ENCODE data around the gene HSPA12B. TPM values are rescaled to one million over a fixed set of nuclear protein-coding genes. Genes with fewer than 3 reads are reported as not detected.

Gene HSPA12B
- total and polyA plus RNA-seq, 8 donors = 14.6 to 31.8 (median 22.9) TPM

DNA sequence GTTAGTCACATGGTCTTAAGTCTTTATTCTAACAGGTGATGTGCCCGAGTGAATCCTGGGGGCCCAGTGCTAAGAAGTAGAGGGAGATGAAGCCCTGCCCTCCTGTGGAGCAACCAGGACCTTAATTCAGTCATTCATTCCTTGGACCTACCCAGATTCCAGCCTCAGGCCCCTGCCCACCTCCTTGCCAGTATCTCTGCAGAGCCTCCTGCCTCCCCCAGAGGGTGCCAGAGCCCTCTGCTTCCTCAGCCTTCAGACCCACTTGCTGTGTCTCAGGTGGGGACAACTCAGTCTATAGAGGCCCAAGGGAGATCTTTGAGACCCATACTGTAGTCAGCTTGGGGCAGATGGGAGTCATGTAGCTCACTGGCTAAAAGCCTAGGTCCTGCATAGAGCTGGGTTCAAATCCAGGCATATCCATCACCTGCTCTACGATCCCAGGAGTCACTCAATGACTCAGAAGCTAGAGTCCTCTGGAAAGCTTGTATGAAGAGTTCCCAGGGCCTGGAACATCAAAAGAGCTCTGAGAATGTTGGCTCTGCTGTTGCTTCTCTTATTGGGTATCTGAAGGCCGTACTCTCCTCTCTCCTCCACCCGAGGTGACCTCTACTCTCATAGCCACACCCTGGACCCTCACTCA lies 16.2 kb upstream of the HSPA12B start:
- H3K36me3 ChIP-seq = no peaks in the 10 kb centered on the region
- peaks cover 0 to 13% of the 10 kb centered on the region in 2 donors for H3K27me3 ChIP-seq
- H3K4me3 ChIP-seq = no peak overlapping the region
- no peak overlapping the region for H3K27ac ChIP-seq
- intact Hi-C loops (cut with DNase I) = no loop called here
- TF ChIP-seq, protein P1, sequence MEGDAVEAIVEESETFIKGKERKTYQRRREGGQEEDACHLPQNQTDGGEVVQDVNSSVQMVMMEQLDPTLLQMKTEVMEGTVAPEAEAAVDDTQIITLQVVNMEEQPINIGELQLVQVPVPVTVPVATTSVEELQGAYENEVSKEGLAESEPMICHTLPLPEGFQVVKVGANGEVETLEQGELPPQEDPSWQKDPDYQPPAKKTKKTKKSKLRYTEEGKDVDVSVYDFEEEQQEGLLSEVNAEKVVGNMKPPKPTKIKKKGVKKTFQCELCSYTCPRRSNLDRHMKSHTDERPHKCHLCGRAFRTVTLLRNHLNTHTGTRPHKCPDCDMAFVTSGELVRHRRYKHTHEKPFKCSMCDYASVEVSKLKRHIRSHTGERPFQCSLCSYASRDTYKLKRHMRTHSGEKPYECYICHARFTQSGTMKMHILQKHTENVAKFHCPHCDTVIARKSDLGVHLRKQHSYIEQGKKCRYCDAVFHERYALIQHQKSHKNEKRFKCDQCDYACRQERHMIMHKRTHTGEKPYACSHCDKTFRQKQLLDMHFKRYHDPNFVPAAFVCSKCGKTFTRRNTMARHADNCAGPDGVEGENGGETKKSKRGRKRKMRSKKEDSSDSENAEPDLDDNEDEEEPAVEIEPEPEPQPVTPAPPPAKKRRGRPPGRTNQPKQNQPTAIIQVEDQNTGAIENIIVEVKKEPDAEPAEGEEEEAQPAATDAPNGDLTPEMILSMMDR (IDR thresholded peaks at IDR 0.05) = peak; percentile 58 to 67
- peaks cover 0 to 23% of the 10 kb centered on the region in 2 donors for H3K4me1 ChIP-seq
- peak in 1 of 4 donors; percentile 70 for DNase-seq
- H3K9me3 ChIP-seq = no peaks in the 10 kb centered on the region
- ATAC-seq = peak; percentile 65

DNA sequence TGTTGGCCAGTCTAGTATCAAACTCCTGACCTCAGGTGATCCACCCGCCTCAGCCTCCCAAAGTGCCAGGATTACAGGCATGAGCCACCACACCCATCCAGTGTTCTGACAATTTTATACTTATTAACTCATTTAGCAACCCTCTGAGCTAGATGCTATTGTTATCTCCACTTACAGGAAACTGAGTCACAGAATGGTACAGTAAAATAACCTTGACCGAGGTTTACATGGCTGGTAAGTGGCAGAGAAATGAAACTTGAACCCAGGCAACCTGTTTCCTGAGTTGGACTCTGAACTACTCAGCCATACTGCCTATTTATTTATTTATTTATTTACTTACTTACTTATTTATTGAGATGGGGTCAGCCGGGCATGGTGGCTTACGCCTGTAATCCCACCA lies 13.4 kb upstream of the HSPA12B start:
- peaks cover 0 to 13% of the 10 kb centered on the region in 2 donors for H3K27me3 ChIP-seq
- intact Hi-C loops (cut with DNase I) = no loop called here

DNA sequence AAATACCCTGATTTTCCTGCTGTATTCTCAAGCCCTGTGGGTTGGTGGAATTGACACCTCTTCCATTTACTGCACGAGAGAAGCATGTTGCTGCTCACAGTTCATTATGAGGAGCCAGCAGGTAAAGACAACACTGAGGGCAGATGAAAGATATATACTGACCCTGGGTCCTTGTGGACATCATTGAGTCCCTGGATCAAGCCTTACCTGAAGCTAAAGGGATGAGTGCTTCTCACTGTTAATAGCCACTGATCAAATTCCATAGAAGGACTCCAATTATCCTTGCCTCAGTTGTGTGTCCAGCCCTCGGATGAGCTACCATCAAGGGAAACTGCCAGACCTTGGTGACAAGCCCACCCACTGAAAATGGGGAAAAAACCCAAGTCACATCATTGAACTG lies 12.4 kb upstream of the HSPA12B start:
- no peak for ATAC-seq
- no peak for DNase-seq
- Histone ChIP-seq H3K27ac (no peak overlapping the region), H3K4me1 (no peaks in the 10 kb centered on the region), H3K27me3 (peaks cover 0 to 13% of the 10 kb centered on the region in 2 donors), H3K4me3 (no peak overlapping the region), H3K9me3 (no peaks in the 10 kb centered on the region), H3K36me3 (no peaks in the 10 kb centered on the region)
- intact Hi-C loops (cut with DNase I) = no loop called here
- TF ChIP-seq, protein P1 (IDR thresholded peaks at IDR 0.05) = no peak

More for the DNA sequence above, 13.4 kb upstream of the HSPA12B start:
- no peak for DNase-seq
- TF ChIP-seq, protein P1 (IDR thresholded peaks at IDR 0.05) = no peak
- no peak overlapping the region for H3K4me3 ChIP-seq
- H3K9me3 ChIP-seq = no peaks in the 10 kb centered on the region
- no peak for ATAC-seq
- no peak overlapping the region for H3K27ac ChIP-seq
- no peaks in the 10 kb centered on the region for H3K36me3 ChIP-seq
- peaks cover 0 to 2% of the 10 kb centered on the region in 2 donors for H3K4me1 ChIP-seq

DNA sequence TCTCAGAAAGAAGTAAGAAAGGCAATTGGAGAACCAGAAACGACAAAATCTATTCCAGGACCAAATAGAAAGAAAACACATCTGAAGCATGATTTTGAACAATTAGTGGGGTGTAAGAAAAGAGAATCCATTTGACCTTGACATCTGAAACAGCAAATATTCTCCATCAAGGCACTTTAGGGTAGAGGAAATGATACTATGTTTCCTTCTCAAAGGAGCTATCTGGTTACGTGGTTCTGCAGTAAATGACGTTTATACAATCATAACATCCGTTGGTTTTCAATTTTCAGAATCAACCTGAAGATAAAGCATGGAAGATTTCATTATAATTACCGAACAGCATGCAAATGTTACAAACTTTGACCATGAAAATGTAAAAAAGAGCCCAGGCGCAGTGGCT lies 11.9 kb upstream of the HSPA12B start:
- Histone ChIP-seq H3K36me3 (no peaks in the 10 kb centered on the region), H3K4me3 (no peak overlapping the region), H3K4me1 (no peaks in the 10 kb centered on the region), H3K9me3 (no peaks in the 10 kb centered on the region), H3K27ac (no peak overlapping the region), H3K27me3 (peaks cover 0 to 14% of the 10 kb centered on the region in 2 donors)
- intact Hi-C loops (cut with DNase I) = no loop called here
- ATAC-seq (no peak), DNase-seq (no peak)
- TF ChIP-seq, protein P1 (IDR thresholded peaks at IDR 0.05) = no peak

DNA sequence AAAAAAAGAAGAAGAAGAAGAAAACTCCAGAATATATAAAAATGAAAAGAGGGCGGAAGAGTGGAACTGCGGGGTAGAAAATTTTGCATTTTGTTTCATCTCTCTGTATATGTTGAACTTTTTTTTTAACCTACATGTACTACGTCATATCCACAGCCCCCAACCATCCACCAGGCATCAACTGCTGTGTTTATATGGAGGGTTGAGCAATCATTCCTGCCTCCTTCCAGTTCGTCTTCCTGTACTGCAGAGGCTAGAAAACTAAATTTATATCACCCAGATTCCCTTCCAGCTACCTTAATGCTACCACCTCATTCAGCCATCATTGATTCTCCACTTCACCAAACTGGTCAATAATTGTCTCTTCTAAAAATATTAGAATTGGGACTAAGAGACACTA lies 10.6 kb upstream of the HSPA12B start:
- TF ChIP-seq, protein P1 (IDR thresholded peaks at IDR 0.05) = no peak
- Histone ChIP-seq H3K4me1 (no peaks in the 10 kb centered on the region), H3K9me3 (no peaks in the 10 kb centered on the region), H3K27ac (no peak overlapping the region), H3K36me3 (no peaks in the 10 kb centered on the region), H3K27me3 (peaks cover 0 to 27% of the 10 kb centered on the region in 2 donors), H3K4me3 (no peak overlapping the region)
- DNase-seq = no peak
- ATAC-seq = no peak
- intact Hi-C loops (cut with DNase I) = no loop called here

Measured in left lung (tissue), 10 donors.